Measurements from ENCODE around the gene ARHGAP29. TPM values are rescaled to one million over a fixed set of nuclear protein-coding genes. Genes with fewer than 3 reads are reported as not detected.

ARHGAP29 gene
- total and polyA plus RNA-seq, 8 donors, result 42.3 to 66.8 (median 62.1) TPM

DNA sequence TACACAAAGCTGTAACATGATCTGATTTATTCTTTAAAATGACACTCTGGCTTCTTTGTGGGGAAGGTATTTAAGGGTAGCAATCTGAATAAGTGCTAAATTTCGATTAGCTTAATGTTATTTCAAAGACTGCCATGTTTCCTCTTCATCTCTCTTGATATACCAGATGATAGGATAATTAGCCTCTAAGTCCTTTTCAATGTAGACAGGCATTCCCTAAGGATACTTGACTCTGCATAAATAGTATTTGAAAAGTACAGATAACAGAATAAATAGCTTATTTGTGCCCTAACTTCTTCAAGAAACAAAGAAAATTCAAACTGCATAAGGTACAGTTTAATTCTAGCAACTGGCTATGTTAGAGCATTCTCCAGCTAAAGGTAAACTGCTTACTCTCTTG, 46.2 kb downstream of the ARHGAP29 start:
- DNase-seq, result no peak
- no peak overlapping the region for H3K4me3 ChIP-seq
- no peak overlapping the region for H3K27ac ChIP-seq
- no peak for ATAC-seq
- H3K9me3 ChIP-seq, result no peaks in the 10 kb centered on the region
- TF ChIP-seq, protein P1, sequence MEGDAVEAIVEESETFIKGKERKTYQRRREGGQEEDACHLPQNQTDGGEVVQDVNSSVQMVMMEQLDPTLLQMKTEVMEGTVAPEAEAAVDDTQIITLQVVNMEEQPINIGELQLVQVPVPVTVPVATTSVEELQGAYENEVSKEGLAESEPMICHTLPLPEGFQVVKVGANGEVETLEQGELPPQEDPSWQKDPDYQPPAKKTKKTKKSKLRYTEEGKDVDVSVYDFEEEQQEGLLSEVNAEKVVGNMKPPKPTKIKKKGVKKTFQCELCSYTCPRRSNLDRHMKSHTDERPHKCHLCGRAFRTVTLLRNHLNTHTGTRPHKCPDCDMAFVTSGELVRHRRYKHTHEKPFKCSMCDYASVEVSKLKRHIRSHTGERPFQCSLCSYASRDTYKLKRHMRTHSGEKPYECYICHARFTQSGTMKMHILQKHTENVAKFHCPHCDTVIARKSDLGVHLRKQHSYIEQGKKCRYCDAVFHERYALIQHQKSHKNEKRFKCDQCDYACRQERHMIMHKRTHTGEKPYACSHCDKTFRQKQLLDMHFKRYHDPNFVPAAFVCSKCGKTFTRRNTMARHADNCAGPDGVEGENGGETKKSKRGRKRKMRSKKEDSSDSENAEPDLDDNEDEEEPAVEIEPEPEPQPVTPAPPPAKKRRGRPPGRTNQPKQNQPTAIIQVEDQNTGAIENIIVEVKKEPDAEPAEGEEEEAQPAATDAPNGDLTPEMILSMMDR (IDR thresholded peaks at IDR 0.05), result no peak
- no peaks in the 10 kb centered on the region for H3K27me3 ChIP-seq
- no peaks in the 10 kb centered on the region for H3K36me3 ChIP-seq
- no peaks in the 10 kb centered on the region for H3K4me1 ChIP-seq
- intact Hi-C loops (cut with DNase I), result no loop called here

DNA sequence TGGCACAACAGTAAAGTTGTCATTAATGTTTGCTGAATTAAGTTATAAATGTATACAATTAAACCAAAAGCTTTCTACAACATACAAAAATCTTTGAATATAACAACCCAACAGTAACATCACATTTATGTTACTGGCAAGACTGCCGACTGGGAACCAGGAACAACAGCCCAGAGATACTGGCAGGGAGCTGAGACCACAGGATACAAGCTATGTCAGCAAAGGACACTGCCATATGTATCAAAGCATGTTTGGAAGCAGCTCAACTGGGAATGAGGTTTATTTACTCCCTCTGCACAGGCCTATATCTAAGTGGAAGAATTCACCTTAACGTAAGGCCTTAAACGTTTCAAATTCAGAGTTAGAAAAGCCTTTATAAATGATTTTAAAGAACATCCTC, 50.4 kb downstream of the ARHGAP29 start:
- intact Hi-C loops (cut with DNase I), result no loop called here
- H3K36me3 ChIP-seq, result peaks cover 0 to 6% of the 10 kb centered on the region in 2 donors
- ATAC-seq (no peak), DNase-seq (no peak)
- H3K4me1 ChIP-seq, result no peaks in the 10 kb centered on the region
- no peaks in the 10 kb centered on the region for H3K27me3 ChIP-seq
- H3K4me3 ChIP-seq, result no peak overlapping the region
- H3K27ac ChIP-seq, result no peak overlapping the region
- TF ChIP-seq, protein P1 (IDR thresholded peaks at IDR 0.05), result no peak
- H3K9me3 ChIP-seq, result no peaks in the 10 kb centered on the region

DNA sequence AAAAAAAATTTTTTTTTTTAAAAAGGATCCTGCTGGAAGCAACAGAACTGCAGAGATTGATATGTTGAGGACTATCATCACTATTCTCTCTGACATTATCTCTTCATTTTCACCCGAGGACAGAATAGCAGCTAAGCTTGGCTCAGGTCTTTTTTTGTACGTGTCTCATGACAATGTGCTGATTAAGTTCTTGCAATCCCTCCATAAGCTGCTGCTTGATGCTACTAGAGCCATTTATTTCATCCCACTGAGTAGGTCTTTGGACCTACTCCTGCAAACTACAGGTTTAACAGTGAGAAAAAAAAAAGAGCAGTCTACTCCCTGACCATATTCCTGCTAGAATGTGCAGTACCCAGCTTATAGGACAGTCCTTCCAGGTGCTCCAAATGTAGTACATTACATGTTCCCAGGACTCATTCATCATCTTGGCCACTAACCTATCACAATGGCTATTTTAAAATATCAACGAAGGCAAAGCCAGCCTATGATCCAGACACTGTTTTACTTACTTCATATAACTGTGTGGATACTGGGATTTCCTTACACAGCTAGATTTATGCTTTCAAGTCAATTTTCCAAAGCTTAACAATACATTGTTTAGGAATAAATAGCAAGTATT, 54.1 kb downstream of the ARHGAP29 start:
- intact Hi-C loops (cut with DNase I), result no loop called here
- ATAC-seq, result no peak
- peaks cover 0 to 21% of the 10 kb centered on the region in 2 donors for H3K36me3 ChIP-seq

DNA sequence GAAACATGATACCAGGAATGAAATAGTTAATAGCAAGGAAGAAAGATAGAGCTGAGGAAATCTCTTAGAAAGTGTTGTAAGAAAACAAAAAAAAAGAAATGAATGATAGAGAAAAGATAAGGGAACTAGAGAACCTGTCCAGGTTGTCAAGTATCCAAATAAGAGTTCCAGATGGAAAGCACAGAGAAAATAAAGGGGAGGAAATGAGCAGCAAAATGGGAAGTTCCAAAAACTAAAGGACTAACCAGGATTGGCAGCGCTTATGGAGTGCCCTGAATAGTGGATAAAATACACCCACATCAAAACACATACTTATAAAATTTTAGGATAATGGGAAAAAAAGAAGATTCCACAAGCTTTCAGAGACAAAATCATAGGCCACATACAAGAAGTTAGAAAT, 55.2 kb downstream of the ARHGAP29 start:
- H3K27ac ChIP-seq, result no peak overlapping the region
- H3K36me3 ChIP-seq, result peaks cover 0 to 27% of the 10 kb centered on the region in 2 donors
- TF ChIP-seq, protein P1 (IDR thresholded peaks at IDR 0.05), result no peak
- no peaks in the 10 kb centered on the region for H3K9me3 ChIP-seq
- intact Hi-C loops (cut with DNase I), result no loop called here
- no peaks in the 10 kb centered on the region for H3K27me3 ChIP-seq
- no peak for DNase-seq
- H3K4me3 ChIP-seq, result no peak overlapping the region
- no peak for ATAC-seq
- no peaks in the 10 kb centered on the region for H3K4me1 ChIP-seq

More for the DNA sequence above, 54.1 kb downstream of the ARHGAP29 start:
- no peaks in the 10 kb centered on the region for H3K4me1 ChIP-seq
- no peaks in the 10 kb centered on the region for H3K9me3 ChIP-seq
- TF ChIP-seq, protein P1 (IDR thresholded peaks at IDR 0.05), result no peak
- no peaks in the 10 kb centered on the region for H3K27me3 ChIP-seq
- no peak for DNase-seq
- H3K27ac ChIP-seq, result no peak overlapping the region
- H3K4me3 ChIP-seq, result no peak overlapping the region

DNA sequence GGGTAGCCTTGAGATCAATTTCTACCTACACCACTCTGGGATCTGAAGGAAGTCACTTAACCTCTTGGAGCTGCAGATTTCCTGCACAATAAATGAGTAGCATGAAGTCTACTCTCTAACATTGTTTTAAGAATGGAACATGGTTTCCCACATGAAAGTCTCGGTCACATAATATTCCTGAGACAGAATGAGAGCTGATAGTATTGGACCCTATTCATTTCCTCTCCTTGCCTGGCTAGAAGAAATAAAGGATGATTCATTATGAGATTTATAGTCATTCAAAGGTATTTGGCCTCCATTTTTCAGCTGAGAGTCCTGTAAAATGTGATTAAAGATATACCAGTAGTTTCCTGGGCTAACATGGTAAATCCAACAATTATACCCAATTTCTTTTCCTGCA, 56.7 kb downstream of the ARHGAP29 start:
- TF ChIP-seq, protein P1 (IDR thresholded peaks at IDR 0.05), result no peak
- H3K36me3 ChIP-seq, result peaks cover 0 to 42% of the 10 kb centered on the region in 2 donors
- intact Hi-C loops (cut with DNase I), result no loop called here

More for the DNA sequence above, 56.7 kb downstream of the ARHGAP29 start:
- H3K9me3 ChIP-seq, result no peaks in the 10 kb centered on the region
- no peak overlapping the region for H3K4me3 ChIP-seq
- no peaks in the 10 kb centered on the region for H3K4me1 ChIP-seq
- no peaks in the 10 kb centered on the region for H3K27me3 ChIP-seq
- no peak overlapping the region for H3K27ac ChIP-seq
- no peak for DNase-seq
- no peak for ATAC-seq

All from left lung (tissue), 10 donors.